ENCODE results near the gene P2RY8.
"Not testable (repeated sequence)": the region's sequence is repeated elsewhere in the genome, so short reads cannot be mapped to it uniquely, and the experiment has no call there.

P2RY8 gene

GRCh38 chrX:1558761-1559468 lies 21.9 kb upstream of the P2RY8 start:
- DNase-seq (ENCODE audit: low read depth in 1 of 2, low spot score in 1 of 2): peak in 1 of 2 experiments; percentile 30
- no peak for TF ChIP-seq JUND (IDR thresholded peaks at IDR 0.05; ENCODE audit: low read depth)
- in situ Hi-C loops (cut with HindIII; ENCODE audit: low pct_unique_long_range_greater_than_20kb, low sequenced_read_pairs): no loop called here

GRCh38 chrX:1557442-1557841 lies 20.5 kb upstream of the P2RY8 start:
- in situ Hi-C loops (cut with HindIII; ENCODE audit: low pct_unique_long_range_greater_than_20kb, low sequenced_read_pairs); DNase-seq (ENCODE audit: low read depth in 1 of 2, low spot score in 1 of 2): not testable (repeated sequence)

- TF ChIP-seq JUND (IDR thresholded peaks at IDR 0.05; ENCODE audit: low read depth): no peak
Observed at GRCh38 chrX:1555370-1555769, 18.4 kb upstream of the P2RY8 start.

DNA sequence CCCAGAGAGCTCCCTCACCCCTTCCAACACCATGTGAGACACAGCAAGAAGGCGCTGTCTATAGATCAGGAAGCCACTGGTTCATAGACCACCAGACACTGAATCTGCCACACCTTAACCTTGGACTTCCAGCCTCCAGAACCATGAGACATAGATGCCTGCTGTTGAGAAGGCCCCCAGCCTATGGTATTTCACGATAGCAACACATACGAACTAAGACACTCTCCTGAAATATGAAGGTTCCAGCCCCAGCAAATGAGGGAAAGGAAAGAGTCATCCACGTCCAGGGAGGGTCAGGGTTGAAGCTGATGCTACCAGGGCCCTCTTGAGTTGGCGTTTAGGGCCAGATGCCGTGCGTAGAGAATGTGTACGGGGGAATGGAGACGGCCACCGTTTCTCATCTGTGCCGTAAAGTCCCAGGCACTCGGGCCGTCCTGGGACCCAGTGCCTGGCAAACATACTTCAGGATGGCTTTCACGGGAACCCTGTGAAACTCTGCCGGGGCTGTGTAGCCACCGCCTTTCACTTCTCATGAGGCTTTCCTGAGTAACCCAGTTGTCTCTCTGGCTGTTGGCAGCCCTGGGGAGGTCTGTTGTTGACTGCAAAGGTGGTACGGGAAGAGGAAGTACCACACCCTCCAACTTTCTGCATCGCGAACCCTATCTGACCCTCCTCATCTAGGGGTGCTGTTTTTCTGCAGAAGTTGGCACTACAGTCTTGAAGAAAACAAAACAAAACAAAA lies 17.7 kb upstream of the P2RY8 start:
- no peak for TF ChIP-seq JUND (IDR thresholded peaks at IDR 0.05; ENCODE audit: low read depth)
- DNase-seq (ENCODE audit: low read depth in 1 of 2, low spot score in 1 of 2): no peak
- in situ Hi-C loops (cut with HindIII; ENCODE audit: low pct_unique_long_range_greater_than_20kb, low sequenced_read_pairs): no loop called here

More at GRCh38 chrX:1555370-1555769, 18.4 kb upstream of the P2RY8 start:
- in situ Hi-C loops (cut with HindIII; ENCODE audit: low pct_unique_long_range_greater_than_20kb, low sequenced_read_pairs): no loop called here
- no peak for DNase-seq (ENCODE audit: low read depth in 1 of 2, low spot score in 1 of 2)

DNA sequence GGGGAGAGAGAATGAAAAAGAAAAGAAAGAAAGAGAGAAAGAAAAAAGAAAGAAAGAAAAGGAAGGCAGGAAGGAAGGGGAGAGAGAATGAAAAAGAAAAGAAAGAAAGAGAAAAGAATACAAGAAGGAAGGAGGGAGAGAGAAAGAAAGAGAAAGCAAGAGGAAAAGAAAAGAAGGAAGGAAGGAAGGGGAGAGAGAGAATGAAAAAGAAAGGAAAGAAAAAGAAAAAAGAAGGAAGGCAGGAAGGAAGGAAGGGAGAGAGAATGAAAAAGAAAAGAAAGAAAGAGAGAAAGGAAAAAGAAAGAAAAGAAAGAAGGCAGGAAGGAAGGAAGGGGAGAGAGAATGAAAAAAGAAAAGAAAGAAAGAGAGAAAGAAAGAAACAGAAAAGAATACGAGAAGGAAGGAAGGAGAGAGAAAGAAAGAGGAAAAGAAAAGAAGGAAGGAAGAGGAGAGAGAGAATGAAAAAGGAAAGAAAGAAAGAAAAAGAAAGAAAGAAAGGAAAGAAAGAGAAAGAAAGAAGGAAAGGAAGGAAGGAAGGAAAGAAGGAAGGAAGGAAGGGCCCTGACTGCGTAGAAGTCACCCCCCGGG lies 15.1 kb upstream of the P2RY8 start:
- no peak for DNase-seq (ENCODE audit: low read depth in 1 of 2, low spot score in 1 of 2)
- in situ Hi-C loops (cut with HindIII; ENCODE audit: low pct_unique_long_range_greater_than_20kb, low sequenced_read_pairs): no loop called here
- no peak for TF ChIP-seq JUND (IDR thresholded peaks at IDR 0.05; ENCODE audit: low read depth)

GRCh38 chrX:1546691-1547251 lies 9.8 kb upstream of the P2RY8 start:
- no peak for TF ChIP-seq JUND (IDR thresholded peaks at IDR 0.05; ENCODE audit: low read depth)
- in situ Hi-C loops (cut with HindIII; ENCODE audit: low pct_unique_long_range_greater_than_20kb, low sequenced_read_pairs): no loop called here
- no peak for DNase-seq (ENCODE audit: low read depth in 1 of 2, low spot score in 1 of 2)

GRCh38 chrX:1545776-1546408 lies 8.9 kb upstream of the P2RY8 start:
- in situ Hi-C loops (cut with HindIII; ENCODE audit: low pct_unique_long_range_greater_than_20kb, low sequenced_read_pairs): no loop called here
- no peak for TF ChIP-seq JUND (IDR thresholded peaks at IDR 0.05; ENCODE audit: low read depth)
- DNase-seq (ENCODE audit: low read depth in 1 of 2, low spot score in 1 of 2): no peak

DNA sequence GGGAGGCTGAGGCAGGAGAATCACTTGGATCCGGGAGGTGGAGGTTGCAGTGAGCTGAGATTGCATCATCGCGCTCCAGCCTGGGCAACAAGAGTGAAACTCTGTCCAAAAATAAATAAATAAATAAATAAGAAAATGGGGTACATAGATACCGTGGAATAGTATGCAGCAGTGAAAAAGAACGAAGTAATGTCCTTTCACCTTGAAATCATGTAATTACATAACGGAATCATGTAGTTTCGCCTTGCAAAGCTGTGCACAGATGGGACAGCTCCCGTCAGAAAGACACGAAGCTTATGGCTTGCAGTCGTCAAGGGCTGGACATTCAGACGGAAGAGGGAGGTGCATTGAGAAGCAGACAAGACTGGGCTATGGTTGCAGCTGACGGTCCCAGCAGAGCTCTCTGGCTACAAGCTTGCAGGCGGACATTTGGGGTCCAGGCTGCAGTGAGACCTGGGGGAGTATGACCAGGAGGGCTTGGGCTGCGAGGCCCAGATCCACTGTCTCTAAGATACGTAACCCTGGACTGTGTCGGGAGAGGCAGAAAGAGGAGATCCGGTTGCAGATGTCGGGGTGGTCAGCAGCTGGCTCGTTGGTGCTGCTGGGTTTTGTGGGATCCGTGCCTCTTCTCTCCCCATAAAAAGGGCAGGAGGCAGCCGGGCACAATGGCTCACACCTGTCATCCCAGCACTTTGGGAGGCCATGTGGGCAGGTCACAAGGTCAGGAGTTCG lies 6.2 kb upstream of the P2RY8 start:
- TF ChIP-seq JUND (IDR thresholded peaks at IDR 0.05; ENCODE audit: low read depth): no peak
- no peak for DNase-seq (ENCODE audit: low read depth in 1 of 2, low spot score in 1 of 2)
- in situ Hi-C loops (cut with HindIII; ENCODE audit: low pct_unique_long_range_greater_than_20kb, low sequenced_read_pairs): no loop called here

GRCh38 chrX:1539146-1539545 lies 2.2 kb upstream of the P2RY8 start:
- in situ Hi-C loops (cut with HindIII; ENCODE audit: low pct_unique_long_range_greater_than_20kb, low sequenced_read_pairs): not testable (repeated sequence)

GRCh38 chrX:1537716-1538090 lies 718 bp upstream of the P2RY8 start:
- in situ Hi-C loops (cut with HindIII; ENCODE audit: low pct_unique_long_range_greater_than_20kb, low sequenced_read_pairs); DNase-seq (ENCODE audit: low read depth in 1 of 2, low spot score in 1 of 2): not testable (repeated sequence)

More at GRCh38 chrX:1539146-1539545, 2.2 kb upstream of the P2RY8 start:
- DNase-seq (ENCODE audit: low read depth in 1 of 2, low spot score in 1 of 2): not testable (repeated sequence)

GRCh38 chrX:1536712-1537030 lies 314 bp downstream of the P2RY8 start:
- DNase-seq (ENCODE audit: low read depth in 1 of 2, low spot score in 1 of 2): no peak
- no peak for TF ChIP-seq JUND (IDR thresholded peaks at IDR 0.05; ENCODE audit: low read depth)
- in situ Hi-C loops (cut with HindIII; ENCODE audit: low pct_unique_long_range_greater_than_20kb, low sequenced_read_pairs): no loop called here
